Fibroblast of gingiva (primary cell): ENCODE data around the gene FMO2.
"Not testable (repeated sequence)": the region's sequence is repeated elsewhere in the genome, so short reads cannot be mapped to it uniquely, and the experiment has no call there.

Experiments
- DNase-seq: peaks from one replicate; pipeline ENCODE4 v3.0.0-alpha.2; 2011; ENCODE audit warnings: low read depth

The FMO2 gene

DNA sequence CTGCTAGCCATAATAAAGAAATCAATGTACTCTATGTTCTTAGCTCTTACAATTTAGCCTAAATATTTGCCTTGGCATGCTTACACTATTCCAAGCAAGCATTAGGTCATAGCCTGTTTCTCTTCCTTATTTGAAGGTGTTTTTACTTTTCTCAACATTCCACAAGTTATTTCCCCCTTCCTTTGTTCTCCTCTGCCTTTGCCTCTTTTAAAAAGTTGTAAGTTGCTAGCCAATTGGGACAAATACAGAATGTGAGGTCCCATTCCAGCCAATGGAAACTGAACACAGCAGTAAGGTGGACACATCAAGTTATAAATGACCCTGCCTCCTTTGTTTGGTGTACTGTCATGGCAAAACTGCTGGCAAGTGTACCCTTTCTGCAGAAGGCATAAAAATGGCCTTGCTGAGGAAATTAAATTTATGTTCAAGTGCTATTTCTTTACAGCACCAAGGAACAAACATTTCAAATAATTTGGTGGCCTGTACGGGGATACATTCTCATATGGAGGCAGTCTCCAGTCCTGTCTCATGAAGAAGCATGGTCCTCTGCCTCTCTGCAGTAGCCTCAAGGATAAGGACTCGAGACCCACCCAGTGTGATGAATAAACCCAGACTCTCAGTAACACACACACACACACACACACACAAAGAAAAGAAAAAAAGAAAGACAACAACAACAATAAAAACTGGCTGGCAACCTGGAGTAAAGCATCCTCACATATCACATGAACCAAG, 34.4 kb downstream of the FMO2 start:
- DNase-seq: peak; percentile 39

DNA sequence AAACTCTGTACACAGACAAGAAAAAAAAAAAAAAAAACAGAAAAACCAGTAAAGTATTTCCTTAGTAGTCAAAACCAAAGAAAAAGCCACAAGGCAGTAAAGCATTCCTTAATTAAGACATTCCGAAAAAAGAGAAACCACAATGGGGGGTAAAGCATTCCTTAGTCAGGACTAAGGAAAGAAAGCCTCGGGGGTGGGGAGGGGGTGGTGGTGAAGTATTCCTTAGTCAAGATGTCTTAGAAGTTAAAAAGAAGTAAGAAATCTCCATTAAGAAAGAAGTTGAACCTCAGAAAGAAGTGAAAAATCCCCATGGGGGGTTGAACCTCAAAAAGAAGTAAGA, 35.0 kb downstream of the FMO2 start:
- peak; percentile 85 for DNase-seq

DNA sequence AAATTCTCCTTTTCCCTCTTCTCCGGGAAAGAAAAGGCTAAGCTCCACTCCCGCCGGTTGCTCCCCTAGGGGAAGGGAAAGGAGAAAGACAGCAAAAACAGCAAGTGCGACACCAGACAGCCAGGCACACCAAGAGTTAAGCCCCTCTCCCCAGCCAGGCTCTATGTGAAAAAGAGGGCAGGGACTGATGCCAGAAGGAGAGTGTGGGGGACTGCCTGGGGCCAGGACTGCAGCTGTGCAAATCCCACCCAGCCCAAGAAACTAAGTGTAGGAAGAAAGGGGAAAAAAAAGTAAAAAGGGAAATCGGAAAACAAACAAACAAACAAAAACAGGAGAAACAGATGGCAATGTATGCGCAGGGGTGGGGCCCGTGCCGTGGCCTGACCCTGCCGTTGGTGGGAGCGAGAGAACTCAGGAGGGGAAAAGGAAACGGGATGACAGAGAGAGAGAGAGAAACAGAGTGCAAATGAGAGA, 35.5 kb downstream of the FMO2 start:
- DNase-seq: peak; percentile 40

DNA sequence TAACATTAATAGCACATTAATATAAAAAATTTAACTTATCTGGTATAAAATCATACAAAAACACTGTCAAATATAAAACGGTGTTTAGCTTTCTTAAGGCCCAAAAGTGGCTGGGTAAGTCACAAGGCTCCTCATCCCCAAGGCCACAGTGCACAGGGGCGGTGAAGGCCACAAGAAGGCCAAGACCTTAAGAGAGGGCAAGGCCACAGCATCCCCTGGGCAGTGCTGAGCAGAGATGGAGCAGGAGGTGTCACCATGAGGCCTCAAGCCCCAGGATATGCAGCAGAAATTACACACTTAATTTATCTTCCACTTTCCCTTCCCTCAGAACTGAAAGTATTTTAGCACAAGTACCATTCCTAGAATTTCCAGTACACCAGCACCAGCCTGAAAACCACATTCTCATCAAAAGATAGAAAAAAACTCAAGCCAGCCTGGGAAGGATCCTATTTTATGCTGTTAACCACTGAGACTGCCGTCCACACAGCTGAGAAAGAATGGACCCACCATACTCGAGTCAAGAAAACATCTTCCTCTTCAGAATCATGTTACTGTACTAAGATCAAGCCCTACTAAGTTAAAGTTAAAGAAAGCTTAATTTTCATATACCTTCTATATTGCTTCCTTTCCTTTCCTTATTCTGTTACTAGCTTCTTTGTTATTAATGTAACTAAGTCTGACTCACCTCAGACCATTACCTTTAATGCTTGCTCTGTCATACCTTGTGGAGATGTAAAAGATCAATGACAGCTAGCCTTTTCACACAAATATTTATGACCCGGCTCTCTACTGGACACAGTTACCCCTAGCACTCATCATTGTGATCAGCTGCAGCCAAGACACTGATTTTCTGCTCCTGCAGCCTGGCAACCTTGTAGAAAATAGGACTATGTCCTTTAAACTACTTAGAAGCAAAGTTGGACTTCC, 36.8 kb downstream of the FMO2 start:
- DNase-seq: no peak

DNA sequence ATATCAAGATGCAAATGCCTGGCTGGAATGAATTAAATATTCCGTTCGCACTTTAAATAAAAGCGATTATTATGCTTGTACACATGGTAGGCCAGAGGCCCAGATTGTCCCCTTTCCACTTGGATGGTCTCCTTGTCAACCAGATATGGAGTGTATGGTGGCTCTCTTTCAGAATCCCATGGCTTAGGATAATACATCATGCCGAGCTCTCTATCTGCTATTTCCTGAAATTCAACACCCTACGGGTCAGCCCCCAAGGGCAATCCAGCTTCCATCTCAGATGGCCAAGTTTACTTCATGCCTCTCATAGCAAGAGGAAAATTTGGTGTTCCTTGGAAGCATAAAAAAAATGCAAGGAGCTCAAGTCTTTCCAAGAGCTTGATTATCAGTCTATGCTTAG, 37.8 kb downstream of the FMO2 start:
- DNase-seq: peak; percentile 38

DNA sequence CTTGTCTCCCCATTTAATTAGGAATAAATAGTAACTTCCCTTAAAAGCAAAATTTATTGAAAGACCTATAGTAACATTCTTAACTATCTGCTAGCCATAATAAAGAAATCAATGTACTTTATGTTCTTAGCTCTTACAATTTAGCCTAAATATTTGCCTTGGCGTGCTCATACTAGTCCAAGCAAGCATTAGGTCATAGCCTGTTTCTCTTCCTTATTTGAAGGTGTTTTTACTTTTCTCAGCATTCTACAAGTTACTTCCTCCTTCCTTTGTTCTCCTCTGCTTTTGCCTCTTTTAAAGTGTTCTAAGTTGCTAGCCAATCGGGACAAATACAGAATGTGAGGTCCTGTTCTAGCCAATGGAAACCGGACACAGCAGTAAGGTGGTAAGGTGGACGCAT, 39.2 kb downstream of the FMO2 start:
- DNase-seq: not testable (repeated sequence)

DNA sequence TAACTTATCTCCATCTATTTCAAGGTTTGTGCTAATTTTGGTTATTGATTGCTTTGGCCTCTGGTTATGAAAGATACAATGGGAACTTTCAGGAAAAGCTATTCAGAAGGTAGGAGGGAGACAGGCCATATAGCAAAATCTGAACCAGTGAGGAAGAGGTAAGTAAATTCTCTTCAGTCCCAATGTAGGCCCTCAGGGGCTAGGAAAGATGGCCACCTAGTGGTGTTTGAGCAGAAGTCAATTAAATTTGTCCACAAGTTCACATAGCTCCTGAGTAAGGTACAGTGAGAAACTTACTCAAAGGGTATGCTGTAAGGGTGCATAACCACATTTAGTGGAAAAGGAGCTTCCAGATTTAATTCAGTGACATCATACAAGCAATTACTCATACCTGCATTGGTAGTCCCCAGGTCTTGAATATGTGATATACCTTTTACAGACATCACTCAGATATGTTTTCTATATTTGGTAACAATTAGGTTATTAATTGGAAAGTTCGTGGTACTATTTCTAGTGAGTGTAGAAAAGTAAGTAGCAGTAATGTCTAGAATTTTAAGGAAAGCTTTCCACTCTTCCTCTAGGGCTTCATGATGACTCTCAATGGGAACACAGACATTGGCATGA, 41.8 kb downstream of the FMO2 start:
- peak; percentile 73 for DNase-seq

DNA sequence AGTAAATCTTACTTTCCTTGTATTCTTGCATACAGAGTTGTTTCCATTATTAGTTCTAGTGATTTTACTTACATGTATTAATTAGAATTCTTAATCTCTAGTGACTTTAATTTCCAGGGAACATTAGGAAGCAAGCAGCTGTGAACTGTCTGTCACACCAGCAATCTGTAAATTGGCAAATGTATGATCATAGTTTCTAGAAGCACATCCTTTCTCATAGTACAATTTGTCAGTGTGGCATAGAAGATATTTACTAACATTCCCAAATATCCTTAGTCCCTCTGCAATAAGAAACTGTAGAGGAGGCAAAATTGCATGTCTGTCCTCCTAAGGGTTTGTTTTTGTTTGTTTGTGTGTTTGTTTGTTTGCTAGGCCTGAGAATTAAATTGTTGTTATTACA, 46.2 kb downstream of the FMO2 start:
- DNase-seq: no peak

DNA sequence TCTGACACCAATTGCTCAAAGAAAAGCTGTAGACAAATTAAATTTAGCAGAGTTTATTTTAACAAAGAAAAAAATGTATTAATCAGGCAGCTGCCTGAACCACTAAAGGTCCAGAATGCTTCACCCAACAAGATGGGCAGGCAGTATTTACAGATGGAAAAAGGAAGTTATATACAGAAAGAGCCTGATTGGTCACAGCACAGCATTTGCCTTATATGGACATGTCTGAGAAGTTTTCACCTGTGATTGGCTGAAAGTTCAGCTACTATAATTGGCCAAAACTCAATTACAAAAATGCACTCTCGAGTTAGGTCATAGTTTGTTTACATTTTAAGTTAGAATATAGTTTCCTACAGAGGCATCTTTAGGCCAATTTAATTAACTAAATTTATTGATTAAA, 48.1 kb downstream of the FMO2 start:
- no peak for DNase-seq

DNA sequence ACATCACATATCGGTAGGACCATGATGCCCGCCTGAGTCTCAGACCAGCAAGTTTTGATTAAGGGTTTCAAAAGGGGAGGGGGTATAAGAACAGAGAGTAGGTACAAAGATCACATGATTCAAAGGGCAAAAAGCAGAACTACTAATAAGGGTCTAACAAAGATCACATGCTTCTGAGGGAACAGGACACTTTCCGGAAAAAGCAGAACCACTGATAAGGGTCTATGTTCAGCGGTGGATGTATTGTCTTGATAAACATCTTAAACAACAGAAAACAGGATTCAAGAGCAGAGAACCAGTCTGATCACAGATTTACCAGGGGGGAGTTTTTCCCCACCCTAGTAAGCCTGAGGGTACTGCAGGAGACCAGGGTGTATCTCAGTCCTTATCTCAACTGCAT, 51.1 kb downstream of the FMO2 start:
- not testable (repeated sequence) for DNase-seq

DNA sequence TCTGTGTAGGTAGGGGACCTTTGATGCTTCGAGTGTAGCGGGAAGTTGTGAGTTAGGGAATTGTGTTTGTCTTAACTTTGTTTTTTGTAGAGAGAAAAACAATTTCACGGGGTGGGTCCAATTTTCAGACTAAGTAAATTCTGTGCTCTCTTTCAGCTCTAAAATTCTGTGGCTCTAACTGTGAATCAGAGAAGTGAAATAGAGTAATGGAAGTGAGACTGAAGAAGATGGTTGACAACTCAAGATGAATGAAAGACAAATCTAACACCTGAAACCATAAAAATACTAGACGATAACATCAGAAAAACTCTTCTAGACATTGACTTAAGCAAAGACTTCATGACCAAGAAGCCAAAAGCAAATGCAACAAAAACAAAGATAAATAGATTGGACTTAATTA, 58.8 kb downstream of the FMO2 start:
- DNase-seq: no peak

DNA sequence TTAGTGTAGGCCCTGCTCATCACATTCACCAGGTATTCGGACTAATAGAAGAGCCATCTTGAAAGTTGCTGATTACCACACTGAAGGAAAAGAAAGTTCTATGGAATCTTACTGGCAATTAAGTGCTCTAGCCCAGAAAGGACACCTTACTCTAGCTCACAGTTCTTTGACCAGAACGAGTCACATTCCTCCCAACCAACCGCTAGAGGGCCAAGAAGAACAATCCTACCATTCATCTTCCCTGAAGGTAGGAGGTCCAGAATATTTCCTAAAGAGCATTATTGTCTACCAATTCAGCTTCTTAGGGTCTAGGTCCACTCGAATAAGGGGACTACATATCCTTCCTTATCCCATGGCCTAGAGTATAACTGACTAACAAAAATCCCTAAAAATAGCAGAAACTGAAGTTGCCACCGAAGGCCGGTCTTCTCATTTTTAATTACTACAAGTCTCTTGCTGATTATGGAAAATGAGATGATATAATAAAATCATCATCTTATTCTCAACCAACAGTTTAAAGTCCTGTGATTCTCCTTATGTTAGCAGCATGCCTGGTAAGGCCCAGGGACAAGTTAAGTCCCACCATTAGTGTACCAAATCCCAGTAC, 60.5 kb downstream of the FMO2 start:
- peak; percentile 39 for DNase-seq

DNA sequence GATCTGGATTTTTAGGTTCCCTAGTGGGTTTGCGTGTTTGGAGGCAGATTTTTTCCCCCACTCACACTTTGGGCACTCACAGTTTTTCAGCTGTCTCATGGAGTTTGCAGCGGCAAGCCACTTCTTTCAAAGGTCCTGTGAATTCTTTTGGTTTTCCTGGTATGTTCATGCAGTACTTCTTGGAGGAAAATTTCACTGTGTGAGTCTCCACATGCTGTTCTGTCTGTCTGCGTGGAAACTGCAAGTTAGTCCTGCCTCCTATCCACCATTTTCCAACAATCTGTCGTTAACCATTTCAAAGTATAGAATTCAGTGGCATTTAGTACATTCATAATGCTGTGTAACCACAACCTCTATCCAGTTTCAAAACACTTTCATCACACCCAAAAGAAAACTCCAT, 62.4 kb downstream of the FMO2 start:
- no peak for DNase-seq

DNA sequence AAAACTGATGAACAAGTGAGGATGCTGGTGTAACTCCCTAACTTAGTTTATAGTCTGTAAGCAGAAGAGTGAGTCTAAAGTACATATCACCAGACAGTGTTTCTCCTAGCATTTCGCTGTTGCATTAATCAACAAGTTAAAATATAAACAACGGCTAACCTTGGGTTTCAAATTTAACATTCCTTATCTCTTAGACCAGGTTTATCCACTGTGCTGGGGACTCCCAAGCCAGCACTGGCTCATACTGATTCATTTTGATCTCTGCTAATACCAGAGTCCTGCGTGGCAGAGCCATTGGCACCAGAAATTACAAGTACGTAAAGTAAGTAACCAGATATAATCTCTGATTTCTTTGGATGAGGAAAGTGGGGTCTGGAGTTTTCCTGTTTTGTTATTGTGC, 63.2 kb downstream of the FMO2 start, which contains the start of gene FMO1:
FMO1 (plus strand) TSS at position 193 of the 400 bp plus-strand sequence. CDS start 9,594 bp downstream, outside the sequence.
- no peak for DNase-seq

DNA sequence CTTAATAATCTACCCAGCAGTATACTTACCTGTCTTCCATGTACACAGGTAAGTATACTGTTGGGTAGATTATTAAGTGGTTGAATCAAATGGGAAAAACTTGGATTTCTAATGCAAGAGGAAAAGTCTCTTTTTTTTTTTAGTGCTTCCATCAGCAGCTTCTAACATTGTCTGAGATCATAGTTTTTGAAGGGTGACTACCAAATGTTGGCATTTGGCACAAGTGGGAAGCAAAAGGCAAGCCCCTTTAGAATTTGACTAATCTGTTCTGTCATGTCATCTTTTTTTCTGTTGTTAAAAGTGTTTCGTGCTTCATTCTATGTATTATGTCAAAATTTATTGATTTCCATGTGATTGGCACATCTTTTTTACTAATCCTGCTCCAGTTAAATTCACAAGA, 63.7 kb downstream of the FMO2 start:
- no peak for DNase-seq

DNA sequence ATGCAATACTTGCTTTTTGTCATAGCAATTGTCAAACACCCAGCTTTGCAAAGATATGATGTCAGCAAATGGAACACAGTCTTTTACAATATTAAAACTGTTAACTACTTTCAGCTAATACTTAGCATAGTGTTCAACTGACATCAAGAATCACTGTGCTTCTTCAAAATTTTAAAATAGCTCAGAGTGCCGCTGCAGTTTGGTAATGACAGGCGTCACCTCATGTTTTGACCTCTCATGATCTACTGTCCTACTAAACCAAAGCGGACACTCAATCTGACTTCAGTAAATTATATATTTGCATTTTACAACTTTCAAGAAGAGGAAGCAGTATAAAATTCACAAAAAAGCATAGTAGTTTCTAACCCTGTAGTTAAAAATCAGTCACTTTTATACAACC, 65.2 kb downstream of the FMO2 start:
- DNase-seq: no peak

DNA sequence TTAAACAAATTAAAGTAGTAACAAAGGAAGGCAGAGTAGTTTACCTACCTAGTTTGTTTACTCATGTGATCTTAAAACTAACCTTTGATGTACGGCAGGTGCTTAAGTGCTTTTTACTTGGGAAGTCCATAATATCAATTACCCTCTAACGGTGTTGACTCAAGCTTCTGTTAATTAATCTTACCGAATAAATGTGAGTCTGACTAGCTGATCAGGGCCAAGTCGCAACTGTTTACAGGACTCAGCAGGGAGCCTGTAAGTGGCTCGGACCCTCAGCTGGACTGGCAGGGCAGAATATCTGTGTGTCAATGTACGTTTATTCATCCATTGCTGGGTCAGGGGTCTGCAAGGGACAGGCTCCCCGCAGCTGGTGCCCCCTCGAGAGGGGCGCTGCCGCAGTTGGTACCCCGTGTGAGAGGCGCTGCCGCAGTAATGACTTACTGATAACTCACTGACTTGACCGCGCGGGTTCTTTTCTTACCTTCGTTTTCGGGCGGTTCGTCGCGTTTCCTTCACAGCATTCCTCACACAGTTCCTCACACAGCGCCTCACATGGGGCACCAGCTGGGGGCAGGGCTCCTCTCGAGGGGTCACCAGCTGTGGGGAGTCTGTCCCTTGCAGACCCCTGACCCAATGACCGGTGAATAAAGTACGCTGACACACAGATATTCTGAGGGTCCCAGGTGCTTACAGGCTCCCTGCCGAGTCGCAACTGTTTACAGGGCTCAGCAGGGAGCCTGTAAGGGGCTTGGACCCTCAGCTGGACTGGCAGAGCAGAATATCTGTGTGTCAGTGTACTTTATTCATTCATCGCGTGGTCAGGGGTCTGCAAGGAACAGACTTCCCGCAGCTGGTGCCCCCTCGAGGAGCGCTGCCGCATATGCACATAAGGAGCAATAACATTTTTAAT, 66.2 kb downstream of the FMO2 start:
- DNase-seq: peak; percentile 14

DNA sequence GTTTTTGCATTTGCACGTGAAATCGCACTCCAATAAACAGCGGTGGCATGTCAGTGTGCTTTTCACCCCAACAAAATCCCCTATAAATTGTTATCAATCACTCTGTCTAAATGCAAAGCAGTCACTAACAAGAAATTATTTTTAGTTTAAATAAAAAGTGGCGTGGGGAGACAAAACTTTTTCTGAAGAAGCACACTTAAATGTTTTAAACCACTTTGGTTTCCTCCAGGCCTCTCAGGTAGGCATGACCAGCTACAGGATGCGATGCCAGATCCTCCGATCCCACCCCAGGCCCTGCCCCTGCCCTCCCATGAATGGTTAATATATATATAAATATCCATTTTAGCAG, 66.8 kb downstream of the FMO2 start:
- DNase-seq: no peak

DNA sequence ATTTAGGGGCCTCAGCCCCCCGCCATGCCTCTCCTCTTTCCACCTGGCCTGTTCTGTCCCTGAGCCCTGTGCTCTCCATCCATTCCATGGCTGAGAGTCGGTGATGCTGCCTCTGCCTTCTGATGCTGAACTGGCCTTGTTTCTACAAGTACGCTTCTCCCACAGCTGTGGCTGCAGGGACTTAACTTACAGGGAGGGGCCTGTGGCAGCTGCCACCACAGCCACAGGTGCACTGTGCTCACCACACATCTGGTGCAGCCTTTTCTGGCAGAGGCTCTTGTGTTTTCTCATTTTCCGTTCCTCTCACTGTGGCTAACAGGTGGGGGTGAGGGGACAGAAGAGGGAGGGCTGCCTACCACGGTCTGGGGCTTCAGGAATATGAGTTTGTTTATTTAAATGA, 67.4 kb downstream of the FMO2 start:
- DNase-seq: no peak

DNA sequence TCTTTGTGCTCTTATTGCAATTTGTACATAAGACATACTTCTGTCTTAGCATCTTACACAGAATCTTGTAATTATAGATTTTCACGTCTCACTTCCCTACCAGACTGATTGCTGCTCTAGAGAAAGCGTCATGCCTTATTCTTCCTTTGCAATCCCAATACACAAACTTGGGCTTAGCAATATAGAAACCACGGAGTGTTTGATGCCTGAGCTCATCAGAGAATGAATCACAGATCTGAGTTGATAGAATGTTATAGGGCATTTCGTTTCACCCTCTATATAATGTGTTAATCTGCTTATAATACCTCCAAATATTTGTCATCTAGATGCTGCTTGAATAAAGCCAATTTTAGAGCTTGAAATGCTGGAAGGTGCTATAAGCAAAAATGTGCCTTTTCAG, 69.8 kb downstream of the FMO2 start:
- no peak for DNase-seq

DNA sequence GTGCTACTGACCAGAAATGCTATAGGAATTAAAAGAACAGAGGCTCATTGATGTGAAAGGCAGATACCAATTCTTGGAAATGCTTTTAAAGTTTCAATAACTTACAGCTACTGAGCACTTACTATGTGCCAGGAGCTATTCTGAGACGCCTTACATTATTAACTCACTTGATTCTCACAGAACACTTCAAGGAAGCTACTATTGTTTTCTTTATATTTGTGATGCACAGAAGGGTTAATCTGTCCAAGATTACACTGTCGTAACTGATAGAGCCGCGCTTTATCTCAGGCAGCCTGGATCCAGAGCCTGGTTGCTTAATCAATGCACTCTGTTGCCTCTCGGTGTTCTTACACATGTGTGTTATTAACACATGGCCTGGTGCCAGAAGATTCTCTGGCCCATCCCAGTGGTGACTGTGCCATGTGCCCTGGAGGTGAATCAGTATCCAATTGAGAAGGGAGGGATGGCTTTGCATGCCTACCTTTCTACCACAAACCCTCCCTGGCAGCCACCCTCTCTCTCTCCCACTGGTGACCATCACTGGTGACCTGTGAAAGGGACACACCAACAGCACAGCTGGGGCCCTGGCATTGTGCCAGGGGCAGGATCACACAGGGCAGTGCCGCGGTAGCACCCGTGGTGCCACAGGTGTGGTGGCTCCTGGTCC, 72.0 kb downstream of the FMO2 start:
- DNase-seq: peak; percentile 74
